Measurements from ENCODE around the gene C19orf67. TPM values are rescaled to one million over a fixed set of nuclear protein-coding genes. Genes with fewer than 3 reads are reported as not detected.

The C19orf67 gene
- total RNA-seq, 2 donors from 2014 or later: 0.97 TPM; not detected in 1

- H3K27ac ChIP-seq: peak overlapping the region; percentile 84 to 92
- no peaks in the 10 kb centered on the region for H3K27me3 ChIP-seq (replicated peaks; ENCODE audit: insufficient read depth)
- DNase-seq (ENCODE audit: low spot score): no peak
- no peaks in the 10 kb centered on the region for H3K36me3 ChIP-seq
- under 1% methylated on average over 86 of the region's 142 CpGs for WGBS
- H3K9me3 ChIP-seq: no peaks in the 10 kb centered on the region
- peak overlapping the region; percentile 82 to 89 for H3K4me3 ChIP-seq
- H3K4me1 ChIP-seq (replicated peaks): no peaks in the 10 kb centered on the region
- peak in 1 of 4 experiments; percentile 18 for TF ChIP-seq CTCF (IDR thresholded peaks at IDR 0.05)
- no peak for TF ChIP-seq POLR2AphosphoS5 (IDR thresholded peaks at IDR 0.05)
- intact Hi-C loops (cut with DNase I): loop anchor here (2.0 to 10.0 kb wide), 2 partner anchors 27 to 315 kb away; partner anchors contain the start of genes C19orf53 and PRKACA
Measured at GRCh38 chr19:14089662-14090508, 4.3 kb upstream of the C19orf67 start.

GRCh38 chr19:14089412-14089661 is 3.8 kb upstream of the C19orf67 start:
- Histone ChIP-seq H3K27me3 (replicated peaks; ENCODE audit: insufficient read depth) (no peaks in the 10 kb centered on the region), H3K4me3 (peak overlapping the region; percentile 82 to 89), H3K36me3 (no peaks in the 10 kb centered on the region), H3K9me3 (no peaks in the 10 kb centered on the region), H3K4me1 (replicated peaks) (no peaks in the 10 kb centered on the region), H3K27ac (peak overlapping the region in 1 of 2 donors; percentile 92)
- TF ChIP-seq CTCF (IDR thresholded peaks at IDR 0.05) (no peak), POLR2A (IDR thresholded peaks at IDR 0.05) (no peak), POLR2AphosphoS5 (IDR thresholded peaks at IDR 0.05) (no peak)
- 10% methylated on average over 16 of the region's 16 CpGs for whole genome bisulfite sequencing
- no peak for DNase-seq (ENCODE audit: low spot score)
- intact Hi-C loops (cut with DNase I): loop anchor here (10.0 kb wide), 1 partner anchor 315 kb away; the partner anchor contains the start of gene C19orf53

- WGBS: 89% methylated on average over 30 of the region's 30 CpGs
- H3K9me3 ChIP-seq: no peaks in the 10 kb centered on the region
- H3K27ac ChIP-seq: peak overlapping the region in 1 of 2 donors; percentile 92
- H3K36me3 ChIP-seq: no peaks in the 10 kb centered on the region
- intact Hi-C loops (cut with DNase I): loop anchor here (10.0 kb wide), 1 partner anchor 314 kb away; the partner anchor contains the start of gene C19orf53
- no peak for TF ChIP-seq CTCF (IDR thresholded peaks at IDR 0.05)
- TF ChIP-seq POLR2AphosphoS5 (IDR thresholded peaks at IDR 0.05): no peak
- no peak for TF ChIP-seq POLR2A (IDR thresholded peaks at IDR 0.05)
- H3K4me1 ChIP-seq (replicated peaks): no peaks in the 10 kb centered on the region
- H3K27me3 ChIP-seq (replicated peaks; ENCODE audit: insufficient read depth): no peaks in the 10 kb centered on the region
- no peak for DNase-seq (ENCODE audit: low spot score)
- no peak overlapping the region for H3K4me3 ChIP-seq
Measured at GRCh38 chr19:14088634-14089411, 3.2 kb upstream of the C19orf67 start.

- 92% methylated on average over 5 of the region's 5 CpGs for WGBS
- no peaks in the 10 kb centered on the region for H3K9me3 ChIP-seq
- H3K27me3 ChIP-seq (replicated peaks; ENCODE audit: insufficient read depth): no peaks in the 10 kb centered on the region
- DNase-seq (ENCODE audit: low spot score): no peak
- H3K36me3 ChIP-seq: no peaks in the 10 kb centered on the region
- intact Hi-C loops (cut with DNase I): loop anchor here (10.0 kb wide), 1 partner anchor 311 kb away; the partner anchor contains the start of gene C19orf53
- TF ChIP-seq POLR2AphosphoS5 (IDR thresholded peaks at IDR 0.05) (no peak), POLR2A (IDR thresholded peaks at IDR 0.05) (no peak), CTCF (IDR thresholded peaks at IDR 0.05) (no peak)
- H3K4me3 ChIP-seq: no peak overlapping the region
- no peak overlapping the region for H3K27ac ChIP-seq
- no peaks in the 10 kb centered on the region for H3K4me1 ChIP-seq (replicated peaks)
Measured at GRCh38 chr19:14086098-14086497, 515 bp upstream of the C19orf67 start.
